ENCODE data around the gene COL28A1.

COL28A1 gene

DNA sequence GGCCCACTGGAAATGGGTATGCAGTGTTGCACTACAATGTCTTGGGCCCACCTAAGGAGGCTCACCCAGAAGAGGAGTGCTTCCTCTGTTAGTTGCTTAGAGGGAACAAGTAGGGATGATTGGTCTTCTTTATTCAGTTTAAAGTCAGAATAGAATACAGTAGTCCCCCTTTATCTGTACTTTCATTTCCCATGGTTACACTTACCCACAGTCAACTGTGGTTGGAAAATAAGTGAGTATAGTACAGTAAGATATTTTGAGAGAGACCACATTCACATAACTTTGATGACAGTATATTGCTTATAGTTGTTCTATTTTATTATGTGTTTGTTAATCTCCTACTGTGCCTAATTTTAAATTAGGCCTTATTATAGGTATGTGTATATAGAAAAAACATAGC, 151.4 kb downstream of the COL28A1 start:
- H3K27me3 ChIP-seq (ENCODE audit: control insufficient read depth, low read length): no peaks in the 10 kb centered on the region
- H4K20me1 ChIP-seq (ENCODE audit: control insufficient read depth, insufficient read depth, low read depth, low read length): no peaks in the 10 kb centered on the region
- no peaks in the 10 kb centered on the region for H3K9me3 ChIP-seq (ENCODE audit: control insufficient read depth, insufficient read depth, low read length)
- H3K9me2 ChIP-seq (replicated peaks; ENCODE audit: control insufficient read depth, low read length): no peaks in the 10 kb centered on the region
- H3K4me1 ChIP-seq (ENCODE audit: control insufficient read depth, low read length): no peaks in the 10 kb centered on the region
- no peaks in the 10 kb centered on the region for H3K36me3 ChIP-seq (ENCODE audit: control insufficient read depth, low read length)
- H3K79me2 ChIP-seq (ENCODE audit: control insufficient read depth, low read length): no peaks in the 10 kb centered on the region
- H3K27ac ChIP-seq (ENCODE audit: low read depth, low read length): no peak overlapping the region
- no peak overlapping the region for H3K4me2 ChIP-seq (ENCODE audit: low read length)
- H3K4me3 ChIP-seq (ENCODE audit: low read length): no peak overlapping the region
- no peaks in the 10 kb centered on the region for H3F3A ChIP-seq (ENCODE audit: control insufficient read depth, insufficient read depth)
- no peak for TF ChIP-seq CTCF (IDR thresholded peaks at IDR 0.05; ENCODE audit: low read depth, low read length, poor library complexity, severe bottlenecking)
- no peak for TF ChIP-seq EZH2phosphoT487 (IDR thresholded peaks at IDR 0.05; ENCODE audit: borderline replicate concordance, low read length)

DNA sequence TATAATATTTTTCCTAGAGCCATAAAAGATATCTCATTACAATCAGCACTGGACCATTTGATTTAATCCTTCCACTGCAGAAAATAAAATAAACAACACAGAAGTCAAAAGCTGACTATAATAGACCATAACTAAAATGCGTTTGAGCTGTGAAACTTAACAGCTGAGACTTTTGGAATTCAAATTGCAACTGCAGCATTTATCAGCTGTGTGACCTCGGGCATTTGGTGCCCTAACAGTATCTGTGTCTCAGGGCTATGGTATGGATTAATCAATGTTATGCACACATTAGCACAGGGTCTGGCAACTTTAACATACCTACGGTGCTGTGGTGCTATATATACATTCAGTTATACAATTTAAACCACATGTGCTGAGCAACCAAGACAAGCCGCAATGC, 160.1 kb downstream of the COL28A1 start:
- Histone ChIP-seq H3K9me3 (ENCODE audit: control insufficient read depth, insufficient read depth, low read length) (no peaks in the 10 kb centered on the region), H3F3A (ENCODE audit: control insufficient read depth, insufficient read depth) (no peaks in the 10 kb centered on the region), H3K27me3 (ENCODE audit: control insufficient read depth, low read length) (no peaks in the 10 kb centered on the region), H3K36me3 (ENCODE audit: control insufficient read depth, low read length) (no peaks in the 10 kb centered on the region), H3K4me1 (ENCODE audit: control insufficient read depth, low read length) (no peaks in the 10 kb centered on the region), H3K4me3 (ENCODE audit: low read length) (no peak overlapping the region), H3K79me2 (ENCODE audit: control insufficient read depth, low read length) (no peaks in the 10 kb centered on the region), H4K20me1 (ENCODE audit: control insufficient read depth, insufficient read depth, low read depth, low read length) (no peaks in the 10 kb centered on the region), H3K9me2 (replicated peaks; ENCODE audit: control insufficient read depth, low read length) (no peaks in the 10 kb centered on the region), H3K4me2 (ENCODE audit: low read length) (no peak overlapping the region), H3K27ac (ENCODE audit: low read depth, low read length) (no peak overlapping the region)
- TF ChIP-seq CTCF (IDR thresholded peaks at IDR 0.05; ENCODE audit: low read depth, low read length, poor library complexity, severe bottlenecking) (no peak), EZH2phosphoT487 (IDR thresholded peaks at IDR 0.05; ENCODE audit: borderline replicate concordance, low read length) (no peak)

GRCh38 chr7:7370076-7370475, 165.6 kb downstream of the COL28A1 start:
- TF ChIP-seq EZH2phosphoT487 (IDR thresholded peaks at IDR 0.05; ENCODE audit: borderline replicate concordance, low read length) (no peak), CTCF (IDR thresholded peaks at IDR 0.05; ENCODE audit: low read depth, low read length, poor library complexity, severe bottlenecking) (no peak)
- no peaks in the 10 kb centered on the region for H3K4me1 ChIP-seq (ENCODE audit: control insufficient read depth, low read length)
- H3K4me3 ChIP-seq (ENCODE audit: low read length): no peak overlapping the region
- no peaks in the 10 kb centered on the region for H3K9me3 ChIP-seq (ENCODE audit: control insufficient read depth, insufficient read depth, low read length)
- no peaks in the 10 kb centered on the region for H3K36me3 ChIP-seq (ENCODE audit: control insufficient read depth, low read length)
- H3K4me2 ChIP-seq (ENCODE audit: low read length): no peak overlapping the region
- H3K27ac ChIP-seq (ENCODE audit: low read depth, low read length): no peak overlapping the region
- no peaks in the 10 kb centered on the region for H4K20me1 ChIP-seq (ENCODE audit: control insufficient read depth, insufficient read depth, low read depth, low read length)
- no peaks in the 10 kb centered on the region; the same call in 1 of the 2 replicates for H3K27me3 ChIP-seq (ENCODE audit: control insufficient read depth, low read length)
- H3K79me2 ChIP-seq (ENCODE audit: control insufficient read depth, low read length): no peaks in the 10 kb centered on the region
- H3K9me2 ChIP-seq (replicated peaks; ENCODE audit: control insufficient read depth, low read length): no peaks in the 10 kb centered on the region
- H3F3A ChIP-seq (ENCODE audit: control insufficient read depth, insufficient read depth): no peaks in the 10 kb centered on the region

- Histone ChIP-seq H3K79me2 (ENCODE audit: control insufficient read depth, low read length) (no peaks in the 10 kb centered on the region), H3K9me2 (replicated peaks; ENCODE audit: control insufficient read depth, low read length) (no peaks in the 10 kb centered on the region), H4K20me1 (ENCODE audit: control insufficient read depth, insufficient read depth, low read depth, low read length) (no peaks in the 10 kb centered on the region), H3K27me3 (ENCODE audit: control insufficient read depth, low read length) (no peaks in the 10 kb centered on the region; the same call in 1 of the 2 replicates), H3K4me1 (ENCODE audit: control insufficient read depth, low read length) (no peaks in the 10 kb centered on the region), H3K27ac (ENCODE audit: low read depth, low read length) (no peak overlapping the region), H3K4me3 (ENCODE audit: low read length) (no peak overlapping the region), H3F3A (ENCODE audit: control insufficient read depth, insufficient read depth) (no peaks in the 10 kb centered on the region), H3K4me2 (ENCODE audit: low read length) (no peak overlapping the region), H3K9me3 (ENCODE audit: control insufficient read depth, insufficient read depth, low read length) (no peaks in the 10 kb centered on the region), H3K36me3 (ENCODE audit: control insufficient read depth, low read length) (no peaks in the 10 kb centered on the region)
- no peak for TF ChIP-seq EZH2phosphoT487 (IDR thresholded peaks at IDR 0.05; ENCODE audit: borderline replicate concordance, low read length)
These were observed 166.5 kb downstream of the COL28A1 start for GRCh38 chr7:7369134-7369533.

Measured in DOHH2 (cell line).